OCI-LY1 (cell line): ENCODE measurements around the gene CEP112.

ENCODE experiments used
- EZH2 ChIP-seq: fragments of 200-600 bp; sonication (generic), shearing (Covaris generic); IDR thresholded peaks from 2 replicates; pipeline ENCODE4 v1.8.0; 2017; ENCODE audit warnings: borderline replicate concordance, mixed run types, mild to moderate bottlenecking, antibody characterized with exemption, low read length, moderate library complexity, mixed read lengths
- TF ChIP-seq, protein P1 (sequence below): fragments of 200-600 bp; sonication (generic), shearing (Covaris generic); IDR thresholded peaks from 2 replicates; pipeline ENCODE4 v1.5.1; 2017; ENCODE audit warnings: mild to moderate bottlenecking, antibody characterized with exemption, low read length, moderate library complexity, mixed read lengths

DNA sequence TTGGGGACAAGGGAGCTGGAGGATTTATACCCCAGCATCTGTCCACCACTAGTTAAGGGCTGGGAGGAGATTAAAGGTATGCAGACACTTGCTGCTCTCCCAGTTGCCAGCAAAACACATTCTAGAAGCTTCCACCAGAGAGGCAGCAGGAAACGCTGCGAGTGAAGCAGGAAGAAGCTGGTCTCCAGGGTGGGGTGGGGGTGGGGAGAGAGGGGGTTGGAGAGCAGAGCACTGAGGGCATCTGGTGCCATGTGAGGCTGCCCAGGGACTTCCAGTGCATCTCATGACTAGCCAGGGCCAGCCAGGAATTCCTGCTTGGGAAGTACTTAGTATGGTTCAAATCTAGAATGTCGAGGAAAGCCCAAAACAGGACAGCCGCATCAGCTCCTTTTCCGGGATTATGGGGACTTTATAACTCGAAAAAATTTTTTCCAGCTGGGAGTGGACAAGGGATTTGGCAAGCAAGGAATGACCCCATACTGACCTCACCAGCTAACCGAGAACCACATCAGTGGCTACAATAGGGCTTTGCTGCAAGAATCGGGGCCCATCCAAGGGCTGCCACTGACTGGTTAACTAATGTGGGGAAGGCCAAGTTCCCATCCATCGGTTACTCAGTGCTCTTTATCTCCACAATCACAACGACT is 604.3 kb downstream of the CEP112 start:
- TF ChIP-seq, protein P1, sequence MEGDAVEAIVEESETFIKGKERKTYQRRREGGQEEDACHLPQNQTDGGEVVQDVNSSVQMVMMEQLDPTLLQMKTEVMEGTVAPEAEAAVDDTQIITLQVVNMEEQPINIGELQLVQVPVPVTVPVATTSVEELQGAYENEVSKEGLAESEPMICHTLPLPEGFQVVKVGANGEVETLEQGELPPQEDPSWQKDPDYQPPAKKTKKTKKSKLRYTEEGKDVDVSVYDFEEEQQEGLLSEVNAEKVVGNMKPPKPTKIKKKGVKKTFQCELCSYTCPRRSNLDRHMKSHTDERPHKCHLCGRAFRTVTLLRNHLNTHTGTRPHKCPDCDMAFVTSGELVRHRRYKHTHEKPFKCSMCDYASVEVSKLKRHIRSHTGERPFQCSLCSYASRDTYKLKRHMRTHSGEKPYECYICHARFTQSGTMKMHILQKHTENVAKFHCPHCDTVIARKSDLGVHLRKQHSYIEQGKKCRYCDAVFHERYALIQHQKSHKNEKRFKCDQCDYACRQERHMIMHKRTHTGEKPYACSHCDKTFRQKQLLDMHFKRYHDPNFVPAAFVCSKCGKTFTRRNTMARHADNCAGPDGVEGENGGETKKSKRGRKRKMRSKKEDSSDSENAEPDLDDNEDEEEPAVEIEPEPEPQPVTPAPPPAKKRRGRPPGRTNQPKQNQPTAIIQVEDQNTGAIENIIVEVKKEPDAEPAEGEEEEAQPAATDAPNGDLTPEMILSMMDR: no peak
- TF ChIP-seq EZH2: no peak
